Aorta (tissue), 5 donors: ENCODE results near the gene CACNA1E. TPM values are rescaled to one million over a fixed set of nuclear protein-coding genes. Genes with fewer than 3 reads are reported as not detected.

Experiments
- ATAC-seq: fragments of 200-7000 bp; cut with Tn5 transposase; one replicate; pipeline ENCODE4 v1.9.1; 2022; ENCODE audit warnings: moderate library complexity; ENCODE audit not compliant: low FRiP score
- DNase-seq, 2 donors: peaks; one replicate each; pipeline ENCODE4 v3.0.0-alpha.2; 2020
- H3K27ac ChIP-seq, 2 donors: one replicate each; pipeline ENCODE4 v1.5.1; 2013; ENCODE audit warnings: low read length in 2 of 2, mild to moderate bottlenecking in 2 of 2, moderate library complexity in 2 of 2, control low read depth in 1 of 2, inconsistent platforms in 1 of 2, low read depth in 1 of 2
- H3K27me3 ChIP-seq, 2 donors: one replicate each; pipeline ENCODE4 v1.6.1; 2013; ENCODE audit warnings: control low read depth in 1 of 2, low read length in 1 of 2, mild to moderate bottlenecking in 1 of 2, moderate library complexity in 1 of 2; ENCODE audit not compliant: insufficient read depth in 2 of 2, control insufficient read depth in 1 of 2
- H3K36me3 ChIP-seq, 2 donors: one replicate each; pipeline ENCODE4 v1.6.1; 2013; ENCODE audit warnings: control low read depth in 1 of 2, low read length in 1 of 2, mild to moderate bottlenecking in 1 of 2; ENCODE audit not compliant: insufficient read depth in 2 of 2, control insufficient read depth in 1 of 2
- H3K4me1 ChIP-seq, 2 donors: one replicate each; pipeline ENCODE4 v1.6.1; 2013; ENCODE audit warnings: low read length in 2 of 2, control low read depth in 1 of 2, mild to moderate bottlenecking in 1 of 2, moderate library complexity in 1 of 2; ENCODE audit not compliant: insufficient read depth in 2 of 2, control insufficient read depth in 1 of 2
- H3K4me3 ChIP-seq, 2 donors: one replicate each; pipeline ENCODE4 v1.5.1; 2013; ENCODE audit warnings: low read length in 2 of 2, control low read depth in 1 of 2, mild to moderate bottlenecking in 1 of 2
- H3K9me3 ChIP-seq: one replicate; pipeline ENCODE4 v1.6.1; 2013; ENCODE audit warnings: mild to moderate bottlenecking, low read length; ENCODE audit not compliant: control insufficient read depth
- WGBS, 2 donors: extraction: QIAGEN DNeasy Blood & Tissue Kit; methylation state at CpG; one replicate each; pipeline ENCODE4 v1.1.7; 2013; 5-methylcytosine and 5-hydroxymethylcytosine counted together
- intact Hi-C, 2 donors: fragments of 100-400 bp; cut with DNase I; formaldehyde crosslinking; loops; one replicate each; pipeline versions ENCODE4 v1.14.2 to v1.15.0; 2022
- polyA plus RNA-seq, 2 donors: library from polyadenylated mRNA; stranded (reverse); fragments of 200-250 nt; gene quantifications; one replicate each; pipeline ENCODE4 v1.2.3, GENCODE V29; 2013
- total RNA-seq, 2 donors: library from RNA; stranded (reverse); fragmentation: NEBNext Ultra II Directional; extraction: Animal tissue kit (Norgen Biotek cat#: 25700); gene quantifications; one replicate each; pipeline ENCODE4 v1.2.1, GENCODE V29; 2021
- donor health status: healthy with polysubstance abuse.
- donor health status: Bipolar disorder and iron deficiency.
- donor health status: DM: no; HTN: no; CAD: no.
- donor health status: DM: no; HTN: no; CAD: no.
- donor health status: DM: yes; HTN: yes; CAD: no.

CACNA1E gene
- total and polyA plus RNA-seq, 4 donors: 0.06 to 0.19 TPM; not detected in 2

DNA sequence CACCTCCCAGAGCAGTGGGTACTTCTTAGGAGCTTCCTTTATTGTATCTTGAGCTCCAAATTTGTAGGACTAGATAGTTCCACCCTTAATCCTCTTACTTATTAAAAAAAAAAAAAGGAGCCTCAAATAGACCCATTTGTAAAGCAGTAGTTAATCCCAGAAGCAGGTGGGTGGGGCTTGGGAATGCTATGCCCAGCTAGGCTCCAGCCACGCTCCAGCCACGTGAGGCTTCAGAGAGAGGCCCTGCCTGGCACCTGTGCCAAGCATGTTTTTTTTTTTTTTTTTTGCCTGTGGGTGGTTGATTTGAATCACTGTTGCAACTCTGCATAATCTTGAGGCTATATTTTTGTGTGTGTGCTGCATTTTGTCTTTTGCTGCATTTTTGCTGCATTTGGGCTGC lies 7.0 kb downstream of the CACNA1E start:
- Histone ChIP-seq H3K27ac (no peak overlapping the region), H3K4me3 (no peak overlapping the region), H3K27me3 (peaks cover 0 to 2% of the 10 kb centered on the region in 2 donors), H3K36me3 (no peaks in the 10 kb centered on the region), H3K4me1 (no peaks in the 10 kb centered on the region), H3K9me3 (no peaks in the 10 kb centered on the region)
- 23 to 31% methylated on average over 2 of the region's 2 CpGs for WGBS, 2 donors
- intact Hi-C loops: no loop called here
- DNase-seq (no peak), ATAC-seq (no peak)

DNA sequence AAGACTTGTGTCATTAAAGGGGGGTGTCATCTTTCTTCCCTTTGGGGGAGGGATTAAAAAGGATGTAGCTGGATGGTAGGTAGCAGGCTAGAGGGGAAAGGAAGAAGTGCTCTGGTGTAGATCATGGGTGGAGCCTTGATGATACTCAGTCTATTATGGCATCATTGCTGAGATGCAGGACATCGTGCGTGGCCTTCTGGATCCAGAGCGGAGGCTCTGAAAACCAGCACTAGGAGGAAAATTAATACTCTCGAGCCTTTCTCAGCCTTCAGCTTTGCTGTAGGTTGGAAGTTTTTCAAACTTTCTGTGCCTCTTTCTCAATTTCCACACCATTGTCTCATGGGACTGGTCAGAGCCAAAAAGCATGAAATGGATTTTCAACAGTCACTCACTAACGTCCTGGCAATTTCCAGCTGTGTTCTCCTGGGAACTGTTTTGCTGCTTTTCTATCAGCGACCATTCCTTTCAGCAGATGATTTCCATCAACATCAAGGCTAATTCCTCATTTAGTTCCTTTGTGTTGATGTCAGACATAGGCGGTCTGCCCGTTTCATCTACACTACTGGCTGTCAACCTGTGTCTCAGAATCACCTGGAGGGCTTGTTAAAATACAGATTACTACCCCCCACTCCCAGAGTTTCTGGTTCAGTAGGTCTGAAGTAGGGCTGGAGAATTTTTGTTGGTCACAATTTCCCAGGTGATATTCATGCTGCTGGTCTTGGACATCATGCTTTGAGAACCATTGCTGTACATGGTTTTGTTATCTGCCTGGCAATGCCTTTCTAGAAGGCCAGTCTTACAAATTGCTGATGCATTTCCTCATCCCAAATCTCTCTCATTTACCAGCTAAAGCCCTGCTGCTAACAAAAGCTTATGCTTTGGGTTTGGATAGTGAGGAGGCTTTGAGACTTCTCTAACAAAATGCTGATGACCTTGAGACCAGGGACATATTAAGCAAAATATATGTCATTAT lies 7.7 kb downstream of the CACNA1E start:
- intact Hi-C loops: no loop called here
- DNase-seq: no peak

DNA sequence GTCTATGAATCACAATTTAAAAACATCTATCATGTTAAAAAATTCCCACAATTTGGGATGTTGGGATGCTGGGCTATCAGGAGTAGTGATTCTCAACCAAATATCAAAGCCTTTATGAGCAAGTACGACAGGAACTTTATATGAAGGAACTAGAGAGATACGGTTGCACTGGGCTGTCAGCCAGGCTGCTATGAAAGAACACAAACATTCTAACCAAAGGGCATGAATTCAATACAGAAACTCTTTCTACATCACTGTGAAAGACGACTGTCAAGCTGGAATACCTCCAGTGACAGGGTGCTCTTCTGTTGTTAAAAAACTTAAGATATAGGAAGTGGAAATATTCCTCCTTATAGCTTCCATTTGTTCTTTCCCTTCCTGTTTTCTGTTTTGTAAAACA lies 9.8 kb downstream of the CACNA1E start:
- ATAC-seq: no peak
- no peak for DNase-seq
- H3K4me1 ChIP-seq: no peaks in the 10 kb centered on the region
- WGBS, 2 donors: 20 to 21% methylated on average over 3 of the region's 3 CpGs
- no peak overlapping the region for H3K4me3 ChIP-seq
- peaks cover 0 to 3% of the 10 kb centered on the region in 2 donors for H3K27me3 ChIP-seq
- H3K9me3 ChIP-seq: no peaks in the 10 kb centered on the region
- no peaks in the 10 kb centered on the region for H3K36me3 ChIP-seq
- intact Hi-C loops: no loop called here
- no peak overlapping the region for H3K27ac ChIP-seq

More for the DNA sequence above, 7.7 kb downstream of the CACNA1E start:
- no peak for ATAC-seq
- Histone ChIP-seq H3K4me1 (no peaks in the 10 kb centered on the region), H3K36me3 (no peaks in the 10 kb centered on the region), H3K27ac (no peak overlapping the region), H3K4me3 (no peak overlapping the region), H3K27me3 (peaks cover 0 to 2% of the 10 kb centered on the region in 2 donors), H3K9me3 (no peaks in the 10 kb centered on the region)
- 10 to 22% methylated on average over 8 of the region's 8 CpGs for WGBS, 2 donors

DNA sequence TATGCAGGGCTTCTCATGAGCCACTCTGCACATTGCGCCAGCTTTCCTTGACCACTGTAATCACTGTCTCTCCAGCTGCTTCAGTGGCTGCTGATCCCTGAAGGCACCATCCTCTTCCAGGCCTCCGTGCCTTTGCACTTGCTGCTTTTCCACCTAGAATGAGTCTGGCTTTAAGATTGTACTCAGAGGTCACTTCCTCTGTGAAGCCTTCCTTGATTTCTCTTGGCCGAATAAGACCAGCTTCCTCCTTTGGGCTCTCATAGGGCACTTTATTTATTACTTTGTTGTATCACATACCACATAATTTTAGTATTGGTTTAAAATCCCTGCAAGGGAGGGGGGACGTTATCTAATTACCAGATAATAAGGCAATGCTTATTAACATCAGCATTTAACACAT lies 10.6 kb downstream of the CACNA1E start:
- Histone ChIP-seq H3K9me3 (no peaks in the 10 kb centered on the region), H3K36me3 (no peaks in the 10 kb centered on the region), H3K27ac (no peak overlapping the region), H3K27me3 (peaks cover 0 to 3% of the 10 kb centered on the region in 2 donors), H3K4me3 (no peak overlapping the region), H3K4me1 (no peaks in the 10 kb centered on the region)
- ATAC-seq (no peak), DNase-seq (no peak)
- WGBS, 2 donors: 79 to 82% methylated on average over 4 of the region's 4 CpGs
- intact Hi-C loops: no loop called here

DNA sequence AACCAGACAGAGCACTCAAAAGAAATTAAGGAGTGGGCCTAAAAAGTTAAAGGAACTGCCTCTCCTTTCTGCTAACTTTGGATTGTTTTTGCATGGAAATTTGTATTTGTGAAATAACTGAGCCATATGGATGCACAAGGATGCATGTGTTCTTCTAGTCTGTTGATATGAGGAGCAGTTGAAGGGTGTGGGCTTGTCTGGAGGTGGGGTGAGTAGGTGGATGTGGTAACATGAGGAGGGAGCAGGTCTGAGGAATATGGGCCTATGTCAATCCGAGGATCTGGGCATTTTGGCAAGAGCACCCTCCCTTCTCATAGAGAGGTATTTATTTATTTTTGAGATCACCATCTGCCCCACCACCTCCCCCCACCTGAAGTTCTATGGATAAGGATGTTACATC lies 13.4 kb downstream of the CACNA1E start:
- ATAC-seq (no peak), DNase-seq (no peak)
- no peaks in the 10 kb centered on the region for H3K36me3 ChIP-seq
- H3K4me3 ChIP-seq: no peak overlapping the region
- no peaks in the 10 kb centered on the region for H3K4me1 ChIP-seq
- H3K9me3 ChIP-seq: peaks cover 2% of the 10 kb centered on the region
- intact Hi-C loops: no loop called here
- no peak overlapping the region for H3K27ac ChIP-seq
- peaks cover 0 to 3% of the 10 kb centered on the region in 2 donors for H3K27me3 ChIP-seq
- WGBS, 2 donors: 40 to 60% methylated on average over 1 of the region's 1 CpG

DNA sequence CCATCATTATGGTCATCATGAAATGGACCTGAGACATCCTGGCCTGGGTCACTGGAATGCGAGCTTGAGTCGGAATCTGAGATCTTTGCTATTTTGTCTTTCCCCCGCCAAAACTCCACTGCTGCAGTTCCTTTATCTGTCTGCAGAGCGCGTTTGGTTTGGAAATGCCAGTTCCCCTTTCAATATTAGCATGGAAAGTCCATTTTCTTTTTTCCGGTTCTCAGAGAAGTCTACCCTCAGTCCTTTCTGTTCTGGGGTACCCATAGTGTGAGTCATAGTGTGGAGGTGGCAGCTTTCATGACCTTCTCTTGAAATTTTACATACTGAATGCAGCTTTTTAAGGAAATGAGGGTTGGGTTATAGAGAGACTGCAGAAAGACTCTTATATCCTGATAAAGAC lies 14.6 kb downstream of the CACNA1E start:
- H3K27me3 ChIP-seq: peaks cover 0 to 3% of the 10 kb centered on the region in 2 donors

DNA sequence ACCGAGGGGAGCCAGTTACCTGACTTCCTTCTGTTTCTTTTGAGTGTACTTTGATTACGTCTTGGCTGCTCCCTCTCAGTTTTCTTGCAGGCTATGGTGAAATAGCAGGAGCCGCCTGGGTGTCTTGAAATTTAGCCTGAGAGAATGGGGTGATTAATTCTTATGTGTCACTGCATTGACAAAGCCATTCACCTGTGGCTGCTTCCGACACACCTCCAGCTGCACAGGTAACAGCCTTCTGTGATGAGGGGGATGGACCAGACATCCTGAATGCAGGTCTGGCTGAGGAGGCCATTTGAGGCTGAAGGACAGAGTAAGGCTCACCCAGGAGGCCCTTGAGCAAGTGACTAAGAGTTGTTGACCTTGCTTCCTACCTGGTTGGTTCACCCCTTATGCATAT lies 16.5 kb downstream of the CACNA1E start:
- 82% methylated on average over 4 of the region's 4 CpGs for WGBS, 2 donors
- Histone ChIP-seq H3K4me3 (no peak overlapping the region), H3K27me3 (peaks cover 0 to 3% of the 10 kb centered on the region in 2 donors), H3K4me1 (no peaks in the 10 kb centered on the region), H3K36me3 (no peaks in the 10 kb centered on the region), H3K27ac (no peak overlapping the region), H3K9me3 (peaks cover 2% of the 10 kb centered on the region)
- intact Hi-C loops: no loop called here
- no peak for ATAC-seq
- DNase-seq: no peak

More for the DNA sequence above, 14.6 kb downstream of the CACNA1E start:
- H3K4me3 ChIP-seq: no peak overlapping the region
- intact Hi-C loops: no loop called here
- H3K4me1 ChIP-seq: no peaks in the 10 kb centered on the region
- H3K36me3 ChIP-seq: no peaks in the 10 kb centered on the region
- H3K9me3 ChIP-seq: peaks cover 2% of the 10 kb centered on the region
- DNase-seq (no peak), ATAC-seq (no peak)
- WGBS, 2 donors: 63 to 72% methylated on average over 6 of the region's 6 CpGs
- H3K27ac ChIP-seq: no peak overlapping the region

DNA sequence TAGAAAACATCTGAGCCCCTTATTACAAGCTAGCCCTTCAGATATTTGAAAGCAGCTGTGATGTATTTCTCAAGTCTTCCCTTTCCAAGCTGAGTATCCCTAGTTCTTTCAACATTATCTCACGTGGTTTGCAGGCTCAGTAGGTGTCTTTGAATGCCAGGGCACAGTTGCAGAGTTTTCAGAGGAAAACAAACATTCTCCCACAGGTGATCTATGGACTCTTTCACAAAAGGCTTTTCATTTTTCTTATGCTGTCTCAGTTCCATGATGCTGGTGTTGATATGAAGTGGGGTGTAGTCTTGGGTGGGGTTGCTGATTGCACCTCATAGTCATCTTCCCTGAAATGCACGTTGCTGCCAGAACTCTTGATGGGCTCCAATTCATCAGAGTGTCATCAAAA lies 17.3 kb downstream of the CACNA1E start:
- WGBS, 2 donors: 25 to 54% methylated on average over 2 of the region's 2 CpGs
- peaks cover 2% of the 10 kb centered on the region for H3K9me3 ChIP-seq
- no peak overlapping the region for H3K4me3 ChIP-seq
- no peak overlapping the region for H3K27ac ChIP-seq
- no peaks in the 10 kb centered on the region for H3K4me1 ChIP-seq
- ATAC-seq (no peak), DNase-seq (no peak)
- peaks cover 0 to 3% of the 10 kb centered on the region in 2 donors for H3K27me3 ChIP-seq
- intact Hi-C loops: no loop called here
- no peaks in the 10 kb centered on the region for H3K36me3 ChIP-seq

DNA sequence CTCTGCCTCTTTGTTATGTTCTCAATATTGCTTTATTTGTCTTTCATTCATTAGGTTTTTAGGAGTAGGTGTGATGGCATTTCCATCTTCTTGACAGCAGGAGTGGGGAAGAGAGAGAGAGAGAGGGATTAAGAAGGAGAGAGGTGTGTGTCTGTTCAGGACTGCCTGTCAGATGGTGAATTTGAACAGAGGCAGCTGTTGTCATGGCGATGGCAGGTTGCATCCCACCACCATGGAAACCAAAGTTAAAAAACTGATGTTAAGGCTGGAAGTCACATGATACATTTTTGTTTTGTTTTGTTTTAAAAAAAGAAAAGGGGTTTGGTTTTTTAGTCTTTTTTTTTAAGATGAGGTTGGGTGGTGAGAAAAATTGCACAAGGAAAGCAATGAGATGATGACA lies 18.3 kb downstream of the CACNA1E start:
- WGBS, 2 donors: 85 to 87% methylated on average over 1 of the region's 1 CpG
- no peaks in the 10 kb centered on the region for H3K4me1 ChIP-seq
- H3K9me3 ChIP-seq: peaks cover 2% of the 10 kb centered on the region
- intact Hi-C loops: no loop called here
- H3K27me3 ChIP-seq: peaks cover 0 to 2% of the 10 kb centered on the region in 2 donors
- no peak for ATAC-seq
- H3K4me3 ChIP-seq: no peak overlapping the region
- no peak for DNase-seq
- H3K27ac ChIP-seq: no peak overlapping the region
- no peaks in the 10 kb centered on the region for H3K36me3 ChIP-seq
